Mucosa of rectum (tissue), 2 donors: ENCODE data around the gene C1R.

ENCODE experiments used
- H3K27ac ChIP-seq, 2 donors: one replicate each; pipeline ENCODE4 v1.7.0; 2013; ENCODE audit warnings: inconsistent platforms in 2 of 2, low read depth in 2 of 2, low read length in 2 of 2
- H3K27me3 ChIP-seq, 2 donors: one replicate each; pipeline ENCODE4 v1.7.0; 2013; ENCODE audit warnings: low read length in 2 of 2; ENCODE audit not compliant: control insufficient read depth in 2 of 2, insufficient read depth in 2 of 2
- H3K36me3 ChIP-seq, 2 donors: one replicate each; pipeline ENCODE4 v1.7.0; 2013; ENCODE audit warnings: low read length in 2 of 2; ENCODE audit not compliant: control insufficient read depth in 2 of 2, insufficient read depth in 2 of 2
- H3K4me1 ChIP-seq, 2 donors: one replicate each; pipeline ENCODE4 v1.7.0; 2013; ENCODE audit warnings: low read length in 2 of 2, mild to moderate bottlenecking in 1 of 2; ENCODE audit not compliant: control insufficient read depth in 2 of 2, insufficient read depth in 2 of 2
- H3K4me3 ChIP-seq, 2 donors: one replicate each; pipeline ENCODE4 v1.7.0; 2013; ENCODE audit warnings: low read length in 2 of 2
- H3K9ac ChIP-seq, 2 donors: one replicate each; pipeline ENCODE4 v1.7.0; 2013; ENCODE audit warnings: low read length in 2 of 2, low read depth in 1 of 2, mild to moderate bottlenecking in 1 of 2
- H3K9me3 ChIP-seq, 2 donors: one replicate each; pipeline ENCODE4 v1.7.0; 2013; ENCODE audit warnings: low read length in 2 of 2; ENCODE audit not compliant: control insufficient read depth in 2 of 2
- donor health status: healthy.
- donor health status: Normal muscosa, but diverticular disease.

C1R gene

GRCh38 chr12:7091171-7091570 is 1.1 kb downstream of the C1R start:
- peaks cover 0 to 8% of the 10 kb centered on the region in 2 donors for H3K4me1 ChIP-seq
- no peaks in the 10 kb centered on the region for H3K9me3 ChIP-seq
- H3K4me3 ChIP-seq: peak overlapping the region; percentile 64 to 74
- peaks cover 0 to 2% of the 10 kb centered on the region in 2 donors for H3K27me3 ChIP-seq
- no peaks in the 10 kb centered on the region for H3K36me3 ChIP-seq
- H3K27ac ChIP-seq: peak overlapping the region; percentile 74 to 78
- peak overlapping the region; percentile 31 to 35 for H3K9ac ChIP-seq

GRCh38 chr12:7090222-7090998 is 1.8 kb downstream of the C1R start:
- H3K9ac ChIP-seq: peak overlapping the region in 1 of 2 donors; percentile 31
- H3K27me3 ChIP-seq: peaks cover 0 to 2% of the 10 kb centered on the region in 2 donors
- peak overlapping the region; percentile 64 to 74 for H3K4me3 ChIP-seq
- no peaks in the 10 kb centered on the region for H3K36me3 ChIP-seq
- peaks cover 0 to 8% of the 10 kb centered on the region in 2 donors for H3K4me1 ChIP-seq
- no peaks in the 10 kb centered on the region for H3K9me3 ChIP-seq
- peak overlapping the region; percentile 20 to 78 for H3K27ac ChIP-seq

GRCh38 chr12:7089196-7089871 is 2.9 kb downstream of the C1R start:
- Histone ChIP-seq H3K9me3 (no peaks in the 10 kb centered on the region), H3K27me3 (peaks cover 0 to 2% of the 10 kb centered on the region in 2 donors), H3K36me3 (peaks cover 0 to 4% of the 10 kb centered on the region in 2 donors), H3K9ac (no peak overlapping the region), H3K4me1 (peaks cover 0 to 8% of the 10 kb centered on the region in 2 donors), H3K27ac (no peak overlapping the region), H3K4me3 (no peak overlapping the region)

- Histone ChIP-seq H3K9me3 (no peaks in the 10 kb centered on the region), H3K27me3 (no peaks in the 10 kb centered on the region), H3K36me3 (peaks cover 3 to 4% of the 10 kb centered on the region in 2 donors), H3K9ac (no peak overlapping the region), H3K4me1 (no peaks in the 10 kb centered on the region), H3K27ac (no peak overlapping the region), H3K4me3 (no peak overlapping the region)
Observed at GRCh38 chr12:7083125-7083524, 9.1 kb downstream of the C1R start.

- no peak overlapping the region for H3K27ac ChIP-seq
- H3K36me3 ChIP-seq: peaks cover 3 to 4% of the 10 kb centered on the region in 2 donors
Observed at GRCh38 chr12:7081037-7081436, 11.2 kb downstream of the C1R start.

GRCh38 chr12:7079826-7080125 is 12.5 kb downstream of the C1R start:
- Histone ChIP-seq H3K4me3 (no peak overlapping the region), H3K27ac (peak overlapping the region in 1 of 2 donors; percentile 66), H3K4me1 (no peaks in the 10 kb centered on the region), H3K9me3 (no peaks in the 10 kb centered on the region), H3K27me3 (no peaks in the 10 kb centered on the region), H3K36me3 (peaks cover 3% of the 10 kb centered on the region in 2 donors), H3K9ac (no peak overlapping the region)

More at GRCh38 chr12:7081037-7081436, 11.2 kb downstream of the C1R start:
- Histone ChIP-seq H3K9me3 (no peaks in the 10 kb centered on the region), H3K27me3 (no peaks in the 10 kb centered on the region), H3K9ac (no peak overlapping the region), H3K4me3 (no peak overlapping the region), H3K4me1 (no peaks in the 10 kb centered on the region)

- no peaks in the 10 kb centered on the region for H3K4me1 ChIP-seq
- H3K27ac ChIP-seq: no peak overlapping the region
- H3K36me3 ChIP-seq: peaks cover 0 to 3% of the 10 kb centered on the region in 2 donors
- no peaks in the 10 kb centered on the region for H3K27me3 ChIP-seq
- no peaks in the 10 kb centered on the region for H3K9me3 ChIP-seq
- no peak overlapping the region for H3K4me3 ChIP-seq
- no peak overlapping the region for H3K9ac ChIP-seq
Observed at GRCh38 chr12:7078163-7078562, 14.1 kb downstream of the C1R start.

- Histone ChIP-seq H3K9ac (no peak overlapping the region), H3K27me3 (peaks cover 0 to 5% of the 10 kb centered on the region in 2 donors), H3K36me3 (peaks cover 0 to 3% of the 10 kb centered on the region in 2 donors), H3K27ac (no peak overlapping the region), H3K4me1 (no peaks in the 10 kb centered on the region), H3K4me3 (no peak overlapping the region), H3K9me3 (no peaks in the 10 kb centered on the region)
Observed at GRCh38 chr12:7076493-7076892, 15.8 kb downstream of the C1R start.

GRCh38 chr12:7075939-7076338 is 16.3 kb downstream of the C1R start:
- no peaks in the 10 kb centered on the region for H3K9me3 ChIP-seq
- H3K36me3 ChIP-seq: peaks cover 0 to 3% of the 10 kb centered on the region in 2 donors
- H3K9ac ChIP-seq: no peak overlapping the region
- no peak overlapping the region for H3K4me3 ChIP-seq
- no peak overlapping the region for H3K27ac ChIP-seq
- peaks cover 0 to 5% of the 10 kb centered on the region in 2 donors for H3K27me3 ChIP-seq
- no peaks in the 10 kb centered on the region for H3K4me1 ChIP-seq

GRCh38 chr12:7075518-7075917 is 16.7 kb downstream of the C1R start:
- Histone ChIP-seq H3K4me1 (no peaks in the 10 kb centered on the region), H3K36me3 (no peaks in the 10 kb centered on the region), H3K9me3 (no peaks in the 10 kb centered on the region), H3K27ac (no peak overlapping the region), H3K4me3 (no peak overlapping the region), H3K27me3 (peaks cover 0 to 5% of the 10 kb centered on the region in 2 donors), H3K9ac (no peak overlapping the region)
